Chondrocyte (in vitro differentiated cells): Measurements from ENCODE around the gene CFTR. TPM values are rescaled to one million over a fixed set of nuclear protein-coding genes. Genes with fewer than 3 reads are reported as not detected.

Source experiments
- DNase-seq: peaks from one replicate; pipeline ENCODE4 v3.0.0; 2021; ENCODE audit warnings: mixed read lengths, low spot score
- H3K27ac Mint-ChIP-seq: one replicate; pipeline ENCODE4 v1.8.0; 2021; ENCODE audit warnings: mild to moderate bottlenecking, moderate library complexity, mixed read lengths; ENCODE audit not compliant: unreplicated experiment
- H3K27me3 Mint-ChIP-seq: 2 replicates; pipeline ENCODE4 v1.8.0; 2021; ENCODE audit warnings: low read depth, mixed read lengths
- H3K36me3 Mint-ChIP-seq: 2 replicates; pipeline ENCODE4 v1.8.0; 2021; ENCODE audit warnings: low read depth, mixed read lengths
- H3K4me1 Mint-ChIP-seq: 2 replicates; pipeline ENCODE4 v1.8.0; 2021; ENCODE audit warnings: low read depth, mild to moderate bottlenecking, mixed read lengths
- H3K4me3 Mint-ChIP-seq: one replicate; pipeline ENCODE4 v1.8.0; 2021; ENCODE audit warnings: mild to moderate bottlenecking, moderate library complexity, mixed read lengths; ENCODE audit not compliant: unreplicated experiment
- H3K9me3 Mint-ChIP-seq: 2 replicates; pipeline ENCODE4 v1.8.0; 2021; ENCODE audit warnings: low read depth, mixed read lengths
- CTCF ChIP-seq: fragments of 200-600 bp; sonication (generic); IDR thresholded peaks from 2 replicates; pipeline ENCODE4 v1.5.0; 2021; ENCODE audit warnings: antibody characterized with exemption, mild to moderate bottlenecking, moderate library complexity
- total RNA-seq: library from RNA; stranded (reverse); gene quantifications from 3 replicates; pipeline ENCODE4 v1.2.1, GENCODE V29; 2021

Gene CFTR
- total RNA-seq, 1 donor from 2014 or later: not detected

DNA sequence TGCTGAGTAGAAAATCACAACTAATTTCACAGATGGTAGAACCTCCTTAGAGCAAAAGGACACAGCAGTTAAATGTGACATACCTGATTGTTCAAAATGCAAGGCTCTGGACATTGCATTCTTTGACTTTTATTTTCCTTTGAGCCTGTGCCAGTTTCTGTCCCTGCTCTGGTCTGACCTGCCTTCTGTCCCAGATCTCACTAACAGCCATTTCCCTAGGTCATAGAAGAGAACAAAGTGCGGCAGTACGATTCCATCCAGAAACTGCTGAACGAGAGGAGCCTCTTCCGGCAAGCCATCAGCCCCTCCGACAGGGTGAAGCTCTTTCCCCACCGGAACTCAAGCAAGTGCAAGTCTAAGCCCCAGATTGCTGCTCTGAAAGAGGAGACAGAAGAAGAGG is 186.9 kb downstream of the CFTR start:
- no peak for DNase-seq
- H3K4me1 Mint-ChIP-seq: no peaks in the 10 kb centered on the region
- no peak overlapping the region for H3K4me3 Mint-ChIP-seq
- H3K36me3 Mint-ChIP-seq: no peaks in the 10 kb centered on the region
- H3K27ac Mint-ChIP-seq: no peak overlapping the region
- no peaks in the 10 kb centered on the region for H3K27me3 Mint-ChIP-seq
- TF ChIP-seq CTCF: no peak
- peaks cover 4% of the 10 kb centered on the region for H3K9me3 Mint-ChIP-seq

DNA sequence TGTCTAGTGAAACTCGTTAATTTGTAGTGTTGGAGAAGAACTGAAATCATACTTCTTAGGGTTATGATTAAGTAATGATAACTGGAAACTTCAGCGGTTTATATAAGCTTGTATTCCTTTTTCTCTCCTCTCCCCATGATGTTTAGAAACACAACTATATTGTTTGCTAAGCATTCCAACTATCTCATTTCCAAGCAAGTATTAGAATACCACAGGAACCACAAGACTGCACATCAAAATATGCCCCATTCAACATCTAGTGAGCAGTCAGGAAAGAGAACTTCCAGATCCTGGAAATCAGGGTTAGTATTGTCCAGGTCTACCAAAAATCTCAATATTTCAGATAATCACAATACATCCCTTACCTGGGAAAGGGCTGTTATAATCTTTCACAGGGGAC is 187.6 kb downstream of the CFTR start:
- no peak overlapping the region for H3K4me3 Mint-ChIP-seq
- peaks cover 2% of the 10 kb centered on the region for H3K9me3 Mint-ChIP-seq
- TF ChIP-seq CTCF: no peak
- no peaks in the 10 kb centered on the region for H3K27me3 Mint-ChIP-seq
- no peak overlapping the region for H3K27ac Mint-ChIP-seq
- DNase-seq: no peak
- no peaks in the 10 kb centered on the region for H3K36me3 Mint-ChIP-seq
- H3K4me1 Mint-ChIP-seq: no peaks in the 10 kb centered on the region

DNA sequence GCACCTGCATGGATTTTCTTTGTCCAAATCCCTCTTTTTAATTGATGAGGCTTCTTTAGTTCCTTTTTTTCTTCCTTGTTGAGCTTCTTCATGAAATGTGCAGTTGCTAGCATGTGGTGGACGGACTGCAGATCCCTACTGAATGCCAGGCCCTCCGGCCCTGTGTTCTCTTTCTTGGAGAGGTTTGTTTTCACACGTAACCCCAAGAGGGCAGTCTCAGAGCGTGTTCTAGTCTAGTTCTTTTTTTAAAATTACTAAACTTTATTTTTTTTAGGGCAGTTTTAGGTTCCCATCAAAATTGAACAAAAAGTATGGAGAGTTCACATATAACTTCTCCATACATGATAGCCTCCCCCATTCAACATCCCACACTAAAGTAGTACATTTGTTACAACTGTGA is 190.0 kb downstream of the CFTR start:
- peaks cover 2% of the 10 kb centered on the region for H3K4me1 Mint-ChIP-seq
- H3K27me3 Mint-ChIP-seq: peaks cover 3% of the 10 kb centered on the region
- peak; percentile 30 for TF ChIP-seq CTCF
- DNase-seq: no peak
- H3K36me3 Mint-ChIP-seq: no peaks in the 10 kb centered on the region
- no peaks in the 10 kb centered on the region for H3K9me3 Mint-ChIP-seq
- H3K27ac Mint-ChIP-seq: no peak overlapping the region
- no peak overlapping the region for H3K4me3 Mint-ChIP-seq

- no peak for TF ChIP-seq CTCF
- no peak overlapping the region for H3K4me3 Mint-ChIP-seq
- no peak overlapping the region for H3K27ac Mint-ChIP-seq
- H3K4me1 Mint-ChIP-seq: peaks cover 2% of the 10 kb centered on the region
- DNase-seq: no peak
- H3K9me3 Mint-ChIP-seq: no peaks in the 10 kb centered on the region
- no peaks in the 10 kb centered on the region for H3K36me3 Mint-ChIP-seq
- peaks cover 15% of the 10 kb centered on the region for H3K27me3 Mint-ChIP-seq
Measured at GRCh38 chr7:117672453-117672852, 192.6 kb downstream of the CFTR start.

DNA sequence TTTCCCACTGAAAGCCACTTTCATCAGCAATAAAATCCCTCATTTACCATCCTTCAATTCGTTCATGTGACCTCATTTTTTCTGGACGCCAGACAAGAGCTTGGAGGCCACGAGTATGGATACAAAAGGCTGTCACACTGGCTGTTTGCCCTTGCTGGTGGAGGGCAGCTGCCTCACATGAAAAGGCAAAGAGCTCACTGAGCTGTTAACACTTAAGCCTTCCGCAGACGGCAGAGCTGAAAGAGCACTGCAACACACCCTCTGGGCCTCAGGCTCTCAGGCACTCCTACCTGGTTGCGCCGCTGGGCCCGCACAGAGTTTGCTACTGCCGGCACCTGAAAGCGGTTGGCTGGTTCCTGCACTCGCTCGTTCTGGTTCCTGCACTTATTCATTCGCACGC is 193.5 kb downstream of the CFTR start:
- TF ChIP-seq CTCF: no peak
- Mint-ChIP-seq H3K4me3 (no peak overlapping the region), H3K9me3 (no peaks in the 10 kb centered on the region), H3K4me1 (peaks cover 2% of the 10 kb centered on the region), H3K27ac (no peak overlapping the region), H3K27me3 (peaks cover 16% of the 10 kb centered on the region), H3K36me3 (no peaks in the 10 kb centered on the region)
- no peak for DNase-seq
